ENCODE measurements around the gene CPNE5. TPM values are rescaled to one million over a fixed set of nuclear protein-coding genes. Genes with fewer than 3 reads are reported as not detected.

Gene CPNE5
- polyA plus RNA-seq, 1 donor (not counting 4 experiments of a cell fraction or from before 2014, with no cell fraction given): 0.05 TPM

DNA sequence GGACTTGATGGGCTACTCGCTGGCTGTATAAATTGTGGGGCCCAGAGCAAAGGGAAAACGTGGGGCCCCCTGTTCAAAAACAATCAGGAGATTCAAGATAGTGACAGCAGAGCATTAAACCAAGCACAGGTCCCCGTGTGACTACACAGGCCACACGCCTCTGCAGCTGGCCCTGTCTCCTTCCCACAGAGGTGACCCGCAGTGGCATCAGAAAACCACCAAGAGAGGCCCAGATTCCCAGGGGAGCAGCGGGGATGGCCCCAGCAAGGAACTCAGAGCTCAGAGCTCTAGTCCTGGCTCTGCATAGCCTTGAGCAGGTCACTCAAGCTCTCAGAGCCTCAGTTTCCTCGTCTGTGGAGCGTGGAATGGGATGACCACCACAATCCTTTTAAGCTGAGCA, 57.6 kb downstream of the CPNE5 start:
- Histone ChIP-seq H3K36me3 (ENCODE audit: control insufficient read depth in 2 of 2, extremely low read depth in 1 of 2, insufficient read depth in 2 of 2, low read length in 2 of 2) (no peaks in the 10 kb centered on the region), H3K9ac (ENCODE audit: control insufficient read depth, extremely low read depth, insufficient read depth, low read length) (no peak overlapping the region), H3K9me1 (ENCODE audit: control insufficient read depth, extremely low read depth, insufficient read depth, low read length) (no peaks in the 10 kb centered on the region), H2AFZ (ENCODE audit: control insufficient read depth, low read length) (no peak overlapping the region), H3K27me3 (ENCODE audit: control insufficient read depth, extremely low read depth, insufficient read depth, low read length) (peaks cover 12% of the 10 kb centered on the region), H3K4me1 (ENCODE audit: control insufficient read depth, extremely low read depth, insufficient read depth, low read length) (peaks cover 8% of the 10 kb centered on the region), H4K20me1 (ENCODE audit: control insufficient read depth, extremely low read depth, insufficient read depth, low read length) (no peaks in the 10 kb centered on the region), H3K4me2 (ENCODE audit: control insufficient read depth, extremely low read depth, insufficient read depth, low read depth, low read length) (no peak overlapping the region), H3K27ac (ENCODE audit: control insufficient read depth, insufficient read depth, low read length) (no peak overlapping the region), H3K4me3 (ENCODE audit: control insufficient read depth in 2 of 3, extremely low read depth in 1 of 3, insufficient read depth in 2 of 3, low read depth in 1 of 3, low read length in 3 of 3) (no peak overlapping the region), H3K79me2 (ENCODE audit: control insufficient read depth, insufficient read depth, low read length) (no peaks in the 10 kb centered on the region), H3K9me3 (ENCODE audit: control insufficient read depth, low read depth, low read length) (no peaks in the 10 kb centered on the region)
- TF ChIP-seq, protein P1, sequence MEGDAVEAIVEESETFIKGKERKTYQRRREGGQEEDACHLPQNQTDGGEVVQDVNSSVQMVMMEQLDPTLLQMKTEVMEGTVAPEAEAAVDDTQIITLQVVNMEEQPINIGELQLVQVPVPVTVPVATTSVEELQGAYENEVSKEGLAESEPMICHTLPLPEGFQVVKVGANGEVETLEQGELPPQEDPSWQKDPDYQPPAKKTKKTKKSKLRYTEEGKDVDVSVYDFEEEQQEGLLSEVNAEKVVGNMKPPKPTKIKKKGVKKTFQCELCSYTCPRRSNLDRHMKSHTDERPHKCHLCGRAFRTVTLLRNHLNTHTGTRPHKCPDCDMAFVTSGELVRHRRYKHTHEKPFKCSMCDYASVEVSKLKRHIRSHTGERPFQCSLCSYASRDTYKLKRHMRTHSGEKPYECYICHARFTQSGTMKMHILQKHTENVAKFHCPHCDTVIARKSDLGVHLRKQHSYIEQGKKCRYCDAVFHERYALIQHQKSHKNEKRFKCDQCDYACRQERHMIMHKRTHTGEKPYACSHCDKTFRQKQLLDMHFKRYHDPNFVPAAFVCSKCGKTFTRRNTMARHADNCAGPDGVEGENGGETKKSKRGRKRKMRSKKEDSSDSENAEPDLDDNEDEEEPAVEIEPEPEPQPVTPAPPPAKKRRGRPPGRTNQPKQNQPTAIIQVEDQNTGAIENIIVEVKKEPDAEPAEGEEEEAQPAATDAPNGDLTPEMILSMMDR (optimal IDR thresholded peaks at IDR 0.05 in 1 of 3, IDR thresholded peaks at IDR 0.05 in 1 of 3, conservative IDR thresholded peaks at IDR 0.05 in 1 of 3; ENCODE audit: extremely low read depth in 1 of 3, insufficient read depth in 2 of 3, low read length in 3 of 3): no peak
- TF ChIP-seq EZH2 (IDR thresholded peaks at IDR 0.05; ENCODE audit: low read length): no peak
- dilution Hi-C loops (cut with MboI; ENCODE audit: extremely low pct_ligation_motif_present, low sequenced_read_pairs): no loop called here
- no peak for DNase-seq (ENCODE audit: low read depth, low spot score)
- no peak for FAIRE-seq

DNA sequence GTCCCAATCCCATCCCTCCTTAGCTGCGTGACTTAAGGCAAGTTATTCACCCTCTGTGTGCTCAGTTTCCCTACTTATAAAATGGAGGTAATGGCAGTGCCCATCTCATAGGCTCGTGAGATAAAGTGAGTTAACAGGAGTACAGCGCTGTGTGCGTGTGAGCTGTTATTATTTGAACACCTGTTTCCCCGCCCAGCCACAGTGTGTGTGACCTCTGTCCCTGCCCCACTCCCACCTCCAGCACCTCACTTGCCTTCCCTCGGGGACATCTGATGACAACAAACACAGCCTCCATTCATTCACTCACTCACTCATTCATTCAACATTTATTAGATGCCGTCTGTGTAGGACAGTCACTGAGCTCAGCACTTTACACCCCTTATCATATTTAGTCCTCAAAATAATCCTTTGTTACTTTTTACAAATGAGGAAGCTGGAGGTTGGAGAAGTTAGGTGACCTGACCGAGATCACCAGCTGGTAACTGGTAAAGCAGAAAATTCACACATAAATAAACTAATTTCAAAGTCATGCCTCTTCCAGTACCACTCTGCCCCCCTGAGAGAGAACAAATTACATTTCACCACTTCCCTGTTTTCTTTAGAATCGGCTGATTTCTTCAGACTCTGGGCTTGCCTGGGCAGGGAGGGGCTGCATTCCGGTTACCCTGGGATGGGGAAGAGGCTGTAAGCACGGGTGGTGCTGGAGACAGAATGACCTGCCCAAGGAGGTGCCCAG, 58.6 kb downstream of the CPNE5 start:
- Histone ChIP-seq H3K4me1 (ENCODE audit: control insufficient read depth, extremely low read depth, insufficient read depth, low read length) (peaks cover 8% of the 10 kb centered on the region), H4K20me1 (ENCODE audit: control insufficient read depth, extremely low read depth, insufficient read depth, low read length) (no peaks in the 10 kb centered on the region), H3K9ac (ENCODE audit: control insufficient read depth, extremely low read depth, insufficient read depth, low read length) (no peak overlapping the region), H2AFZ (ENCODE audit: control insufficient read depth, low read length) (no peak overlapping the region), H3K4me3 (ENCODE audit: control insufficient read depth in 2 of 3, extremely low read depth in 1 of 3, insufficient read depth in 2 of 3, low read depth in 1 of 3, low read length in 3 of 3) (no peak overlapping the region), H3K9me1 (ENCODE audit: control insufficient read depth, extremely low read depth, insufficient read depth, low read length) (no peaks in the 10 kb centered on the region), H3K4me2 (ENCODE audit: control insufficient read depth, extremely low read depth, insufficient read depth, low read depth, low read length) (no peak overlapping the region), H3K9me3 (ENCODE audit: control insufficient read depth, low read depth, low read length) (no peaks in the 10 kb centered on the region), H3K36me3 (ENCODE audit: control insufficient read depth in 2 of 2, extremely low read depth in 1 of 2, insufficient read depth in 2 of 2, low read length in 2 of 2) (no peaks in the 10 kb centered on the region), H3K79me2 (ENCODE audit: control insufficient read depth, insufficient read depth, low read length) (no peaks in the 10 kb centered on the region), H3K27ac (ENCODE audit: control insufficient read depth, insufficient read depth, low read length) (no peak overlapping the region), H3K27me3 (ENCODE audit: control insufficient read depth, extremely low read depth, insufficient read depth, low read length) (peaks cover 13% of the 10 kb centered on the region)
- DNase-seq (ENCODE audit: low read depth, low spot score) (no peak), FAIRE-seq (no peak)
- dilution Hi-C loops (cut with MboI; ENCODE audit: extremely low pct_ligation_motif_present, low sequenced_read_pairs): no loop called here
- TF ChIP-seq, protein P1 (optimal IDR thresholded peaks at IDR 0.05 in 1 of 3, IDR thresholded peaks at IDR 0.05 in 1 of 3, conservative IDR thresholded peaks at IDR 0.05 in 1 of 3; ENCODE audit: extremely low read depth in 1 of 3, insufficient read depth in 2 of 3, low read length in 3 of 3): no peak
- no peak for TF ChIP-seq EZH2 (IDR thresholded peaks at IDR 0.05; ENCODE audit: low read length)

Data from keratinocyte (primary cell).